K562 (cell line): Measurements from ENCODE around the gene COL1A1. TPM values are rescaled to one million over a fixed set of nuclear protein-coding genes. Genes with fewer than 3 reads are reported as not detected.

Experiments used
- ARID2 ChIP-seq: fragments of 450-650 bp; IDR thresholded peaks from 2 replicates; pipeline ENCODE4 v1.6.1; 2017; ENCODE audit warnings: antibody characterized with exemption, mild to moderate bottlenecking
- CC2D1A ChIP-seq: fragments of 450-650 bp; IDR thresholded peaks from 2 replicates; pipeline ENCODE4 v1.6.1; 2017; ENCODE audit warnings: mild to moderate bottlenecking
- MAZ ChIP-seq, 2 experiments: fragments of 450-650 bp in 1 of 2; sonication (generic) in 1 of 2; formaldehyde crosslinking; IDR thresholded peaks in 1 of 2; conservative IDR thresholded peaks in 1 of 2; 2 replicates each; pipeline versions ENCODE4 v1.4.0 to v1.5.0; 2020; ENCODE audit warnings: mild to moderate bottlenecking in 1 of 2, missing genetic modification reagents in 1 of 2
- NCOA1 ChIP-seq: fragments of 450-650 bp; IDR thresholded peaks from 2 replicates; pipeline ENCODE4 v1.6.1; 2016; ENCODE audit warnings: low read depth
- NCOR1 ChIP-seq: fragments of 450-650 bp; IDR thresholded peaks from 2 replicates; pipeline ENCODE4 v1.6.1; 2016; ENCODE audit warnings: mild to moderate bottlenecking, moderate library complexity
- PTTG1 ChIP-seq: fragments of 450-650 bp; IDR thresholded peaks from 2 replicates; pipeline ENCODE4 v1.6.1; 2016; ENCODE audit warnings: low read depth, mild to moderate bottlenecking, missing genetic modification characterization, missing compliant biosample characterization
- SMAD2 ChIP-seq: fragments of 150-350 bp; IDR thresholded peaks from 2 replicates; pipeline ENCODE4 v1.6.1; 2014; ENCODE audit warnings: low read depth, mild to moderate bottlenecking, low read length
- ZBTB7A ChIP-seq: IDR thresholded peaks from 2 replicates; pipeline ENCODE4 v1.6.1; 2011; ENCODE audit warnings: low read depth, mild to moderate bottlenecking, low read length, moderate library complexity, borderline replicate concordance; ENCODE audit not compliant: control insufficient read depth
- ZKSCAN3 ChIP-seq: fragments of 250-450 bp; sonication (Bioruptor Pico); IDR thresholded peaks from 2 replicates; pipeline ENCODE4 v1.4.0; 2020
- ZNF174 ChIP-seq: fragments of 250-450 bp; sonication (Bioruptor Pico); IDR thresholded peaks from 2 replicates; pipeline ENCODE4 v1.4.0; 2020; ENCODE audit warnings: mild to moderate bottlenecking
- polyA plus RNA-seq, 8 experiments: library from polyadenylated mRNA; depleted of rRNA in 4 of 8; stranded (reverse) in 5 of 8; unstranded in 3 of 8; fragments of >200 nt; fragmentation: Nextera tagmentation in 2 of 8; fragmentation: Illumina TruSeq in 1 of 8; extraction: Ambion mirVana in 2 of 8; extraction: Trizol in 1 of 8; gene quantifications; 2 replicates each; pipeline versions ENCODE4 v1.2.1 to v1.2.3, GENCODE V29; 2011 to 2014; ENCODE audit warnings: inconsistent platforms in 1 of 8, missing spikeins in 1 of 8
- total RNA-seq, 7 experiments: library from RNA; depleted of rRNA in 6 of 7; stranded (reverse); fragments of >200 nt in 6 of 7; fragmentation: Illumina TruSeq in 2 of 7; extraction: Trizol in 2 of 7; gene quantifications; 2 replicates each; pipeline versions ENCODE4 v1.2.1 to v1.2.3, GENCODE V29; 2011 to 2021; ENCODE audit warnings: low replicate concordance in 1 of 7
- TF ChIP-seq, protein P1 (sequence below): sonication (generic); formaldehyde crosslinking; IDR thresholded peaks from 2 replicates; pipeline ENCODE4 v1.8.0; 2023; ENCODE audit warnings: mild to moderate bottlenecking, missing genetic modification reagents
- TF ChIP-seq, protein P2 (sequence below): sonication (generic); formaldehyde crosslinking; IDR thresholded peaks from 2 replicates; pipeline ENCODE4 v1.8.0; 2022; ENCODE audit warnings: missing genetic modification reagents, mild to moderate bottlenecking, moderate library complexity, borderline replicate concordance
- TF ChIP-seq, protein P3 (sequence below): fragments of 200-800 bp; sonication (Bioruptor generic); IDR thresholded peaks from 2 replicates; pipeline ENCODE4 v1.6.1; 2017; ENCODE audit warnings: missing genetic modification characterization, missing compliant biosample characterization
- TF ChIP-seq, protein P4 (sequence below): fragments of 450-650 bp; formaldehyde crosslinking; IDR thresholded peaks from 2 replicates; pipeline ENCODE4 v1.4.0; 2022; ENCODE audit warnings: missing genetic modification characterization
- TF ChIP-seq, protein P5 (sequence below): sonication (generic); formaldehyde crosslinking; IDR thresholded peaks from 2 replicates; pipeline ENCODE4 v1.8.0; 2022; ENCODE audit warnings: mild to moderate bottlenecking, missing genetic modification reagents
- TF ChIP-seq, protein P6 (sequence below): fragments of 450-650 bp; IDR thresholded peaks from 2 replicates; pipeline ENCODE4 v1.6.1; 2016; ENCODE audit warnings: antibody characterized with exemption

The COL1A1 gene
- total and polyA plus RNA-seq, 9 of the 15 experiments (the other 6 are each of a cell fraction or from before 2014, with no cell fraction given), result 0.04 to 3.4 (median 0.18) TPM

DNA sequence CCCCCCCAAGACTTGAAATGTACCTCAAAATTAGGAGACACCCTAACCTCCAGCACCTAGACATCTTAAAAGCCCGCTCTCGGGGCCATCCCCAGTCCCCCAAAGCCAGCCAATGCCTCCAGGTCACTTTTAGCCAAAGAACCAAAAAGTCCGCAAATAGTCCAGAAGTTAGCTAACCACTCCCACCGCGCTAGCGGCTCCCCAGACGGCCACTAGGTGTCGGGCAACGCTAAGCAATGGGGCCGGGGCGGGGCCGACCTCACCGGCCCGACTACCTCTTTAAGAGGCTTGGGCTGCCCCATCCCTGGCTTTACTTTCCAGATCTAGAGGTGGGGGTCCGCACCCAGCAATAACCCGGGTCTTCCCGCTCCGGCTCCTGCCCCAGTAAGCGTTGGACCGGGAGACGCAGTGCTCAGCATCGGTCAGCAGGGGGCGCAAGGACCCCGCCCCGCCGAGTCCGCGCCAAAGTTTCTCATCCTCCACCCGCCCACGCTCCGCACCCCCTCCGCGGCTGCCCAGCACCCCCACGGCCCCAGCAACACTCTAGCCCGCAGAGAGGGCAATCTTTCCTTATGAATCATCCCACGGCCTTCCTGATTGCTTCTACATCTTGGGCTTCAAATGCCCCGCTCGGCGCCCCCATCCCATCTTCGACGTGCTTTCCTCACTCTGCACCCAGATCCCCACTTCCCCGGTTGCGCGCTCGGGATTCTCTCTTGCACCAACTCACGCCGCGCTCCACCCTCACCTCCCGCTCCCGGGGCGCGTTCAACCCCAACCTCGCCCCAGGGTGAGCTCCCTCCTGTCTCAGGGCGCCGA is 765 bp downstream of the COL1A1 start (continued):
- TF ChIP-seq, protein P1, sequence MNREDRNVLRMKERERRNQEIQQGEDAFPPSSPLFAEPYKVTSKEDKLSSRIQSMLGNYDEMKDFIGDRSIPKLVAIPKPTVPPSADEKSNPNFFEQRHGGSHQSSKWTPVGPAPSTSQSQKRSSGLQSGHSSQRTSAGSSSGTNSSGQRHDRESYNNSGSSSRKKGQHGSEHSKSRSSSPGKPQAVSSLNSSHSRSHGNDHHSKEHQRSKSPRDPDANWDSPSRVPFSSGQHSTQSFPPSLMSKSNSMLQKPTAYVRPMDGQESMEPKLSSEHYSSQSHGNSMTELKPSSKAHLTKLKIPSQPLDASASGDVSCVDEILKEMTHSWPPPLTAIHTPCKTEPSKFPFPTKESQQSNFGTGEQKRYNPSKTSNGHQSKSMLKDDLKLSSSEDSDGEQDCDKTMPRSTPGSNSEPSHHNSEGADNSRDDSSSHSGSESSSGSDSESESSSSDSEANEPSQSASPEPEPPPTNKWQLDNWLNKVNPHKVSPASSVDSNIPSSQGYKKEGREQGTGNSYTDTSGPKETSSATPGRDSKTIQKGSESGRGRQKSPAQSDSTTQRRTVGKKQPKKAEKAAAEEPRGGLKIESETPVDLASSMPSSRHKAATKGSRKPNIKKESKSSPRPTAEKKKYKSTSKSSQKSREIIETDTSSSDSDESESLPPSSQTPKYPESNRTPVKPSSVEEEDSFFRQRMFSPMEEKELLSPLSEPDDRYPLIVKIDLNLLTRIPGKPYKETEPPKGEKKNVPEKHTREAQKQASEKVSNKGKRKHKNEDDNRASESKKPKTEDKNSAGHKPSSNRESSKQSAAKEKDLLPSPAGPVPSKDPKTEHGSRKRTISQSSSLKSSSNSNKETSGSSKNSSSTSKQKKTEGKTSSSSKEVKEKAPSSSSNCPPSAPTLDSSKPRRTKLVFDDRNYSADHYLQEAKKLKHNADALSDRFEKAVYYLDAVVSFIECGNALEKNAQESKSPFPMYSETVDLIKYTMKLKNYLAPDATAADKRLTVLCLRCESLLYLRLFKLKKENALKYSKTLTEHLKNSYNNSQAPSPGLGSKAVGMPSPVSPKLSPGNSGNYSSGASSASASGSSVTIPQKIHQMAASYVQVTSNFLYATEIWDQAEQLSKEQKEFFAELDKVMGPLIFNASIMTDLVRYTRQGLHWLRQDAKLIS (CRISPR knock-in tag), result 0 out of 2 replicates have a peak, but pooled peaks have one; percentile 34
- TF ChIP-seq ARID2, result peak; percentile 97
- peak; percentile 97 for TF ChIP-seq CC2D1A
- TF ChIP-seq, protein P2, sequence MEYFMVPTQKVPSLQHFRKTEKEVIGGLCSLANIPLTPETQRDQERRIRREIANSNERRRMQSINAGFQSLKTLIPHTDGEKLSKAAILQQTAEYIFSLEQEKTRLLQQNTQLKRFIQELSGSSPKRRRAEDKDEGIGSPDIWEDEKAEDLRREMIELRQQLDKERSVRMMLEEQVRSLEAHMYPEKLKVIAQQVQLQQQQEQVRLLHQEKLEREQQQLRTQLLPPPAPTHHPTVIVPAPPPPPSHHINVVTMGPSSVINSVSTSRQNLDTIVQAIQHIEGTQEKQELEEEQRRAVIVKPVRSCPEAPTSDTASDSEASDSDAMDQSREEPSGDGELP (CRISPR knock-in tag), result peak; percentile 56; the same call in 1 of the 2 replicates
- no peak for TF ChIP-seq ZKSCAN3 (CRISPR knock-in tag)
- no peak for TF ChIP-seq PTTG1 (tag)
- no peak for TF ChIP-seq NCOR1
- TF ChIP-seq, protein P3, sequence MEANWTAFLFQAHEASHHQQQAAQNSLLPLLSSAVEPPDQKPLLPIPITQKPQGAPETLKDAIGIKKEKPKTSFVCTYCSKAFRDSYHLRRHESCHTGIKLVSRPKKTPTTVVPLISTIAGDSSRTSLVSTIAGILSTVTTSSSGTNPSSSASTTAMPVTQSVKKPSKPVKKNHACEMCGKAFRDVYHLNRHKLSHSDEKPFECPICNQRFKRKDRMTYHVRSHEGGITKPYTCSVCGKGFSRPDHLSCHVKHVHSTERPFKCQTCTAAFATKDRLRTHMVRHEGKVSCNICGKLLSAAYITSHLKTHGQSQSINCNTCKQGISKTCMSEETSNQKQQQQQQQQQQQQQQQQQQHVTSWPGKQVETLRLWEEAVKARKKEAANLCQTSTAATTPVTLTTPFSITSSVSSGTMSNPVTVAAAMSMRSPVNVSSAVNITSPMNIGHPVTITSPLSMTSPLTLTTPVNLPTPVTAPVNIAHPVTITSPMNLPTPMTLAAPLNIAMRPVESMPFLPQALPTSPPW (CRISPR knock-in tag), result peak; percentile 81
- peak; percentile 88 to 91 for TF ChIP-seq MAZ (CRISPR knock-in tag; conservative IDR thresholded peaks at IDR 0.05 in 1 of 2, IDR thresholded peaks at IDR 0.05 in 1 of 2)
- no peak for TF ChIP-seq SMAD2
- TF ChIP-seq ZNF174, result no peak
- TF ChIP-seq ZBTB7A, result peak; percentile 72
- TF ChIP-seq, protein P4, sequence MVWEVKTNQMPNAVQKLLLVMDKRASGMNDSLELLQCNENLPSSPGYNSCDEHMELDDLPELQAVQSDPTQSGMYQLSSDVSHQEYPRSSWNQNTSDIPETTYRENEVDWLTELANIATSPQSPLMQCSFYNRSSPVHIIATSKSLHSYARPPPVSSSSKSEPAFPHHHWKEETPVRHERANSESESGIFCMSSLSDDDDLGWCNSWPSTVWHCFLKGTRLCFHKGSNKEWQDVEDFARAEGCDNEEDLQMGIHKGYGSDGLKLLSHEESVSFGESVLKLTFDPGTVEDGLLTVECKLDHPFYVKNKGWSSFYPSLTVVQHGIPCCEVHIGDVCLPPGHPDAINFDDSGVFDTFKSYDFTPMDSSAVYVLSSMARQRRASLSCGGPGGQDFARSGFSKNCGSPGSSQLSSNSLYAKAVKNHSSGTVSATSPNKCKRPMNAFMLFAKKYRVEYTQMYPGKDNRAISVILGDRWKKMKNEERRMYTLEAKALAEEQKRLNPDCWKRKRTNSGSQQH (CRISPR knock-in tag), result no peak
- TF ChIP-seq, protein P5, sequence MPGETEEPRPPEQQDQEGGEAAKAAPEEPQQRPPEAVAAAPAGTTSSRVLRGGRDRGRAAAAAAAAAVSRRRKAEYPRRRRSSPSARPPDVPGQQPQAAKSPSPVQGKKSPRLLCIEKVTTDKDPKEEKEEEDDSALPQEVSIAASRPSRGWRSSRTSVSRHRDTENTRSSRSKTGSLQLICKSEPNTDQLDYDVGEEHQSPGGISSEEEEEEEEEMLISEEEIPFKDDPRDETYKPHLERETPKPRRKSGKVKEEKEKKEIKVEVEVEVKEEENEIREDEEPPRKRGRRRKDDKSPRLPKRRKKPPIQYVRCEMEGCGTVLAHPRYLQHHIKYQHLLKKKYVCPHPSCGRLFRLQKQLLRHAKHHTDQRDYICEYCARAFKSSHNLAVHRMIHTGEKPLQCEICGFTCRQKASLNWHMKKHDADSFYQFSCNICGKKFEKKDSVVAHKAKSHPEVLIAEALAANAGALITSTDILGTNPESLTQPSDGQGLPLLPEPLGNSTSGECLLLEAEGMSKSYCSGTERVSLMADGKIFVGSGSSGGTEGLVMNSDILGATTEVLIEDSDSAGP, result peak; percentile 77
- TF ChIP-seq NCOA1, result no peak; the same call in 1 of the 2 replicates
- TF ChIP-seq, protein P6, sequence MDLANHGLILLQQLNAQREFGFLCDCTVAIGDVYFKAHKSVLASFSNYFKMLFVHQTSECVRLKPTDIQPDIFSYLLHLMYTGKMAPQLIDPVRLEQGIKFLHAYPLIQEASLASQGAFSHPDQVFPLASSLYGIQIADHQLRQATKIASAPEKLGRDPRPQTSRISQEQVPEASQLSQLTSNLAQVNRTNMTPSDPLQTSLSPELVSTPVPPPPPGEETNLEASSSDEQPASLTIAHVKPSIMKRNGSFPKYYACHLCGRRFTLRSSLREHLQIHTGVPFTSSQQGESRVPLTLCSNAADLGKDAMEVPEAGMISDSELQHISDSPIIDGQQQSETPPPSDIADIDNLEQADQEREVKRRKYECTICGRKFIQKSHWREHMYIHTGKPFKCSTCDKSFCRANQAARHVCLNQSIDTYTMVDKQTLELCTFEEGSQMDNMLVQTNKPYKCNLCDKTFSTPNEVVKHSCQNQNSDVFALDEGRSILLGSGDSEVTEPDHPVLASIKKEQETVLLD, result no peak
